T-helper 22 cell (primary cell): Measurements from ENCODE around the gene MEIS3.

Experiments used
- DNase-seq: peaks from one replicate; pipeline ENCODE4 v3.0.0-alpha.2; 2020; ENCODE audit warnings: low read depth

Gene MEIS3

GRCh38 chr19:47419030-47419783 lies at the start of gene MEIS3:
TSS of gene MEIS3 (minus strand) at chr19:47419527. CDS start at chr19:47419081, 446 bp downstream.
- no peak for DNase-seq

GRCh38 chr19:47467914-47468313 lies 48.6 kb upstream of the MEIS3 start:
- no peak for DNase-seq

- no peak for DNase-seq
Measured at GRCh38 chr19:47465957-47466356, 46.6 kb upstream of the MEIS3 start.

GRCh38 chr19:47464675-47465419 lies 45.5 kb upstream of the MEIS3 start:
- no peak for DNase-seq

GRCh38 chr19:47461876-47462275 lies 42.5 kb upstream of the MEIS3 start:
- no peak for DNase-seq

- DNase-seq, result no peak
Measured at GRCh38 chr19:47459477-47459876, 40.1 kb upstream of the MEIS3 start.

- DNase-seq, result no peak
Measured at GRCh38 chr19:47458672-47459071, 39.3 kb upstream of the MEIS3 start.

GRCh38 chr19:47456721-47457474 lies 37.6 kb upstream of the MEIS3 start:
- no peak for DNase-seq

GRCh38 chr19:47450478-47450877 lies 31.2 kb upstream of the MEIS3 start:
- no peak for DNase-seq

GRCh38 chr19:47448360-47448727 lies 29.0 kb upstream of the MEIS3 start:
- no peak for DNase-seq

GRCh38 chr19:47447470-47448359 lies 28.4 kb upstream of the MEIS3 start:
- peak; percentile 30 for DNase-seq

GRCh38 chr19:47446534-47447469 lies 27.5 kb upstream of the MEIS3 start:
- no peak for DNase-seq

GRCh38 chr19:47445937-47446402 lies 26.6 kb upstream of the MEIS3 start:
- peak; percentile 46 for DNase-seq

- no peak for DNase-seq
Measured at GRCh38 chr19:47445527-47445926, 26.2 kb upstream of the MEIS3 start.

GRCh38 chr19:47444388-47444821 lies 25.1 kb upstream of the MEIS3 start:
- DNase-seq, result no peak

- DNase-seq, result no peak
Measured at GRCh38 chr19:47443331-47443730, 24.0 kb upstream of the MEIS3 start.

GRCh38 chr19:47438793-47439220 lies 19.5 kb upstream of the MEIS3 start:
- DNase-seq, result no peak

GRCh38 chr19:47437500-47437899 lies 18.2 kb upstream of the MEIS3 start:
- DNase-seq, result no peak

- DNase-seq, result peak; percentile 57
Measured at GRCh38 chr19:47436712-47437401, 17.5 kb upstream of the MEIS3 start.
